Neural crest cell (in vitro differentiated cells): ENCODE results near the gene KCNIP1. TPM values are rescaled to one million over a fixed set of nuclear protein-coding genes. Genes with fewer than 3 reads are reported as not detected.

Source experiments
- DNase-seq: peaks from one replicate; pipeline ENCODE4 v3.0.0; 2021; ENCODE audit warnings: low read depth, mixed read lengths, low spot score
- H3K27ac Mint-ChIP-seq: one replicate; pipeline ENCODE4 v1.8.0; 2021; ENCODE audit warnings: mild to moderate bottlenecking, mixed read lengths; ENCODE audit not compliant: unreplicated experiment
- H3K27me3 Mint-ChIP-seq: 2 replicates; pipeline ENCODE4 v1.8.0; 2021; ENCODE audit warnings: low read depth, mild to moderate bottlenecking, mixed read lengths
- H3K36me3 Mint-ChIP-seq: 2 replicates; pipeline ENCODE4 v1.8.0; 2021; ENCODE audit warnings: low read depth, mild to moderate bottlenecking, mixed read lengths
- H3K4me1 Mint-ChIP-seq: 2 replicates; pipeline ENCODE4 v1.8.0; 2021; ENCODE audit warnings: mixed read lengths
- H3K4me3 Mint-ChIP-seq: one replicate; pipeline ENCODE4 v1.8.0; 2021; ENCODE audit warnings: mild to moderate bottlenecking, mixed read lengths
- H3K9me3 Mint-ChIP-seq: 2 replicates; pipeline ENCODE4 v1.8.0; 2021; ENCODE audit warnings: mixed read lengths
- CTCF ChIP-seq: fragments of 200-600 bp; sonication (generic); conservative IDR thresholded peaks from 2 replicates; pipeline ENCODE4 v1.5.0; 2021; ENCODE audit warnings: antibody characterized with exemption, mild to moderate bottlenecking
- total RNA-seq: library from RNA; stranded (reverse); gene quantifications from 2 replicates; pipeline ENCODE4 v1.2.1, GENCODE V29; 2021

KCNIP1 gene
- total RNA-seq, 1 donor from 2014 or later = 0.96 TPM

DNA sequence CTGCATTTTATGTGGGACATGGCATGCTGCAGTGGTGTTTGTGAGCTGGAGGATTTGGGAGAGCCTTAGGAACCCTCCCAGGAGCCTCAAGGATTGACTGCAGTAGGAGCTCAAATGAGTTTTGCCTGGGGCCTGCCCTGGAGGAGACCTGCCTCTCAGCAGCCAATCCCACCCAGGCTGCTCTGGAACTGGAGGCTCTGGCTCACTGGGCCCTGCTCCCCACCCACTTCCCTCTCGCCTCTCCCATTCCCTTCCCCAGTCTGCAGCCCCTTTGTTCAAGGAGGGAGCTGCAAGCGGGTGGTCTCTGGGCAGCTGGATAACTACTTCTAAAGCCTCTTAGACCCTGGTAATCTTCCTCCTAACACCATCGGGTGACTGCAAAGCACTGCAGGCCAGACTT is 24.2 kb downstream of the KCNIP1 start:
- Mint-ChIP-seq H3K27ac (no peak overlapping the region), H3K4me1 (peaks cover 29% of the 10 kb centered on the region), H3K36me3 (no peaks in the 10 kb centered on the region), H3K4me3 (no peak overlapping the region), H3K9me3 (peaks cover 2% of the 10 kb centered on the region), H3K27me3 (peaks cover 3% of the 10 kb centered on the region)
- no peak for DNase-seq
- no peak for TF ChIP-seq CTCF

DNA sequence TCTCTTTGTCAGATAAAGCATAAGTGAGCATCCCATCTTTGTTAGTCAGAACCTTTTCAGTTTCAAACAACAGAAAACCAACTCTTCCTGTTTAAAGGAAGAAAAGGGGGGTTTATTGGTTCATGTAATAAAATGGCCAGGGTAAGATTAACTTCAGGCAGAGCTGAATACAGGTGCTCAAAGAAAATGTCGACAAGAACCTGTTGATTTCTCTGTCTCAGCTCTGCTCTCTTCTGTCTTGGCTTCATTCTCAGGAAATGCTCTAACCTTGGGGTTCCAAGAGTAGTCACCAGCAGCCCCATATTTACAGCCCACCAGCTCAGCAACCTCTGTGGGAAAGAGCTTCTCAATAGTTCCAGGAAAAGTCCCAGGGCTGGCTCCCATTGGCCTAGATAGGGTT is 25.2 kb downstream of the KCNIP1 start:
- Mint-ChIP-seq H3K9me3 (peaks cover 2% of the 10 kb centered on the region), H3K4me1 (peaks cover 30% of the 10 kb centered on the region), H3K4me3 (no peak overlapping the region), H3K27ac (no peak overlapping the region), H3K27me3 (no peaks in the 10 kb centered on the region), H3K36me3 (no peaks in the 10 kb centered on the region)
- no peak for TF ChIP-seq CTCF
- no peak for DNase-seq

GRCh38 chr5:170532935-170533334 is 29.1 kb downstream of the KCNIP1 start:
- Mint-ChIP-seq H3K27ac (peak overlapping the region; percentile 13), H3K36me3 (no peaks in the 10 kb centered on the region), H3K27me3 (no peaks in the 10 kb centered on the region), H3K4me3 (peak overlapping the region; percentile 41), H3K9me3 (peaks cover 2% of the 10 kb centered on the region), H3K4me1 (peaks cover 44% of the 10 kb centered on the region)
- no peak for DNase-seq
- TF ChIP-seq CTCF = no peak

DNA sequence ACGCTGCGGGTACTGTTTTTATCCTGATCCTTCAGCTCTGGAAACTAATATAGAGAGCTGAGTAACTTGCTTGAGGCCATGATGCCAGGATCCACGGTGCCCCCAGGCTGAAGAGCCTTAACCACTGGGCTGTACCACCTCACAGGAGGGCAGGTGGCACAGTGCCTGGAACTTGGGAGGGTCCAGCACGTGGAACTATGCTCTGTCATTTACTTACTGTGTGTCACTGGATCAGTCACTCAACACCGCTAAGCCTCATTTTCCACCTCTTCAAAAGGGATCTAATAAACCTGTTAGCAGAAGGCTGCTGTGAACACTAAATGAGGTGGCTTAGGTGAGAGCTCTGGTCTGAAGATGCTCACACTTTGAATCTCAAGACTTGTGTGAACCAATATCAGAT is 29.6 kb downstream of the KCNIP1 start:
- Mint-ChIP-seq H3K36me3 (no peaks in the 10 kb centered on the region), H3K27ac (no peak overlapping the region), H3K4me1 (peaks cover 41% of the 10 kb centered on the region), H3K27me3 (no peaks in the 10 kb centered on the region), H3K4me3 (no peak overlapping the region), H3K9me3 (peaks cover 2% of the 10 kb centered on the region)
- TF ChIP-seq CTCF = no peak
- DNase-seq = no peak

GRCh38 chr5:170534177-170534576 is 30.4 kb downstream of the KCNIP1 start:
- Mint-ChIP-seq H3K27ac (no peak overlapping the region), H3K4me3 (no peak overlapping the region), H3K36me3 (no peaks in the 10 kb centered on the region), H3K4me1 (peaks cover 44% of the 10 kb centered on the region), H3K27me3 (no peaks in the 10 kb centered on the region), H3K9me3 (peaks cover 2% of the 10 kb centered on the region)
- no peak for TF ChIP-seq CTCF
- DNase-seq = no peak

GRCh38 chr5:170534941-170535340 is 31.1 kb downstream of the KCNIP1 start:
- no peaks in the 10 kb centered on the region for H3K27me3 Mint-ChIP-seq
- no peaks in the 10 kb centered on the region for H3K36me3 Mint-ChIP-seq
- no peak overlapping the region for H3K4me3 Mint-ChIP-seq
- DNase-seq = no peak
- peaks cover 48% of the 10 kb centered on the region for H3K4me1 Mint-ChIP-seq
- no peak overlapping the region for H3K27ac Mint-ChIP-seq
- TF ChIP-seq CTCF = no peak
- peaks cover 2% of the 10 kb centered on the region for H3K9me3 Mint-ChIP-seq
